Left ventricle myocardium inferior (tissue), 1 donor: ENCODE measurements around the gene FBXO31. TPM values are rescaled to one million over a fixed set of nuclear protein-coding genes. Genes with fewer than 3 reads are reported as not detected.

ENCODE experiments used
- DNase-seq: peaks from one replicate; pipeline ENCODE4 v3.0.0-alpha.2; 2020
- H3K27ac ChIP-seq: fragments of 200-600 bp; replicated peaks from 2 replicates; pipeline ENCODE4 v1.8.0; 2021
- H3K27me3 ChIP-seq: fragments of 200-600 bp; 2 replicates; pipeline ENCODE4 v1.8.0; 2021; ENCODE audit warnings: low read depth
- H3K36me3 ChIP-seq: fragments of 200-600 bp; 2 replicates; pipeline ENCODE4 v1.8.0; 2021
- H3K4me1 ChIP-seq: fragments of 200-600 bp; 2 replicates; pipeline ENCODE4 v1.8.0; 2021
- H3K4me3 ChIP-seq: fragments of 200-600 bp; 2 replicates; pipeline ENCODE4 v1.8.0; 2021; ENCODE audit warnings: mild to moderate bottlenecking, moderate library complexity
- H3K9me3 ChIP-seq: fragments of 200-600 bp; replicated peaks from 2 replicates; pipeline ENCODE4 v1.8.0; 2021
- CTCF ChIP-seq: fragments of 200-600 bp; IDR thresholded peaks from 2 replicates; pipeline ENCODE4 v1.8.0; 2021; ENCODE audit warnings: antibody characterized with exemption, mild to moderate bottlenecking, borderline replicate concordance
- intact Hi-C: fragments of 100-400 bp; cut with micrococcal nuclease; formaldehyde crosslinking; loops from one replicate; pipeline ENCODE4 v1.11.0; 2022
- total RNA-seq: library from RNA; stranded (reverse); fragmentation: NEBNext Ultra II Directional; extraction: Animal tissue kit (Norgen Biotek cat#: 25700); gene quantifications from one replicate; pipeline ENCODE4 v1.2.1, GENCODE V29; 2021
- donor health status: DM: no; HTN: yes; CAD: no; lungs with severe emphysema.

The FBXO31 gene
- total RNA-seq, 1 donor from 2014 or later = 74.5 TPM

DNA sequence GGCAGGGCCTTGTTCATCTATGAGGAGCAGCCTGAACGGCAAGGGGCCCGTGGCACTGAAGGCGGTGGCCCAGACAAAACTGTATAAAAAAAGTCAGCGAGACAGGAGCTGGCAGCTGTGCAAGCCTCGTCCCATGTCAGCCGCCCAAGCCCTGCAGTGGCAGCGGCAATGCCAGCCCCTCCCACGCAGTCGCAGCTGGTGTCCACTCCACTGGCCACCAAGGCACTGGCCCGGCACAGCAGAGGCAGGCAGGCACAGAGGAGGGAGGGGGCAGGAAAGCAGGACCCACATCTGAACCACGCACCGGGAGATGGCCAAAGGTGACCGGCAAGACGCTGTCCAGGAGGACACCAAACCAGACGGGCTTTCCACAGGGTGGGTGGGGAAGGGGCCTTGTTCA is 50.5 kb downstream of the FBXO31 start:
- H3K4me3 ChIP-seq = no peak overlapping the region
- TF ChIP-seq CTCF = no peak
- peaks cover 3% of the 10 kb centered on the region for H3K4me1 ChIP-seq
- intact Hi-C loops = no loop called here
- no peaks in the 10 kb centered on the region for H3K9me3 ChIP-seq
- no peak for DNase-seq
- no peaks in the 10 kb centered on the region for H3K27me3 ChIP-seq
- H3K27ac ChIP-seq = no peak overlapping the region
- H3K36me3 ChIP-seq = peaks cover 77% of the 10 kb centered on the region

DNA sequence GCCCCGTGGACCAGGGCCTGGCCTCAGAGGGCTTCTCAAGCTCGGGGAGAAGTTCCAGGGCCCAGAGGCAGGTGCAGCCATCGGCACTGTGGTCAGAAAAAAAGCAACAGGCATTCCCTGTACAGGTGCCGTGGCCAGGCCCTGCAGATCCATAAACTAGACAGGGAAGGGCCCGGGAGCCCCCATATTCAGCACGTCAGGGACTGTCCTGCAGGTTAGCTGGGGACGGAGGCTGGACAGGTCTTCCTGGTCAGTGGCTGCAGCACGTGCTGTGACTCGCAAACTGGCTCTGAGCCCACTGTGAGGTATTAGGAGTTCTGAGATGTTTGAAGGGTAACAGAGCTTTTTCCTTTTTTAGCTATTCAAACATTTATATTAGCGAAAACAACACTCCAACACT is 51.4 kb downstream of the FBXO31 start:
- peaks cover 74% of the 10 kb centered on the region for H3K36me3 ChIP-seq
- intact Hi-C loops = no loop called here
- no peaks in the 10 kb centered on the region for H3K27me3 ChIP-seq
- H3K27ac ChIP-seq = no peak overlapping the region
- H3K4me1 ChIP-seq = peaks cover 4% of the 10 kb centered on the region
- no peak for TF ChIP-seq CTCF
- no peak overlapping the region for H3K4me3 ChIP-seq
- no peaks in the 10 kb centered on the region for H3K9me3 ChIP-seq
- DNase-seq = no peak

DNA sequence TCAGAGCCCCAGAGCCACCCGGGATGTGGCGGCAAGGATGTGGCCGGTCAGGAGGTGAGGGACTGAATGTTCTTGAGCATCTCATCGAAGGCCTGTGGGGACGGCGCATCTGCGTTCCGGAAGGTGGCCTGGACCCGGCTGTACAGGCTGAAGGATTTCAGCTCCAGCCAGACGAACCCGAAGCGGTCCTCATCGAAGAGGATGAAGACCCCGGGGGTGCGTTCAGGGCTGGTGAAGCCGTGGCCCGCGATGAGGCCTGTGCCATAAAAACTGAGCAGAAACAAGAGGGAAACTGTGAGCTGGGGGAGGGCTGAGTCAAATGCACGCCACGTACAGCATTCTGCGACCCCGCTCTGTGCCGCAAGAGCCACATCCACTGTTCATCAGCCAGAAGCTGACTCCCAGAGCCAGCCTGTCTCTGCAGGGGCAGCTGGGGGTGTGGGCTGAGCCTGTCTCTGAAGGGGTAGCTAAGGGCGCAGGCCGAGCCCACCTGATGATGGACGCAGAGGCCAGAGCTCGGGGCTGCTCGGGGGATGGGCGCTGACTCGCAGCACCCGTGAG is 52.3 kb downstream of the FBXO31 start:
- Histone ChIP-seq H3K27me3 (no peaks in the 10 kb centered on the region), H3K27ac (no peak overlapping the region), H3K9me3 (no peaks in the 10 kb centered on the region), H3K4me1 (peaks cover 4% of the 10 kb centered on the region), H3K4me3 (no peak overlapping the region), H3K36me3 (peaks cover 74% of the 10 kb centered on the region)
- TF ChIP-seq CTCF = no peak
- intact Hi-C loops = no loop called here
- DNase-seq = no peak

GRCh38 chr16:87330646-87331045 is 52.9 kb downstream of the FBXO31 start:
- Histone ChIP-seq H3K9me3 (no peaks in the 10 kb centered on the region), H3K36me3 (peaks cover 68% of the 10 kb centered on the region), H3K27ac (no peak overlapping the region), H3K4me3 (no peak overlapping the region), H3K4me1 (peaks cover 4% of the 10 kb centered on the region), H3K27me3 (no peaks in the 10 kb centered on the region)
- no peak for DNase-seq
- intact Hi-C loops = no loop called here
- no peak for TF ChIP-seq CTCF

- H3K27me3 ChIP-seq = no peaks in the 10 kb centered on the region
- H3K9me3 ChIP-seq = no peaks in the 10 kb centered on the region
- no peak overlapping the region for H3K27ac ChIP-seq
- peaks cover 4% of the 10 kb centered on the region for H3K4me1 ChIP-seq
- H3K36me3 ChIP-seq = peaks cover 64% of the 10 kb centered on the region
- no peak for TF ChIP-seq CTCF
- no peak overlapping the region for H3K4me3 ChIP-seq
- intact Hi-C loops = no loop called here
- DNase-seq = no peak
Observed at GRCh38 chr16:87330257-87330624, 53.3 kb downstream of the FBXO31 start.
